ENCODE measurements around the gene RALB. TPM values are rescaled to one million over a fixed set of nuclear protein-coding genes. Genes with fewer than 3 reads are reported as not detected.

RALB gene, protein sequence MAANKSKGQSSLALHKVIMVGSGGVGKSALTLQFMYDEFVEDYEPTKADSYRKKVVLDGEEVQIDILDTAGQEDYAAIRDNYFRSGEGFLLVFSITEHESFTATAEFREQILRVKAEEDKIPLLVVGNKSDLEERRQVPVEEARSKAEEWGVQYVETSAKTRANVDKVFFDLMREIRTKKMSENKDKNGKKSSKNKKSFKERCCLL
- total RNA-seq, result 65.9 TPM
- long read RNA-seq, transcript RALB-203 (5 exons, 1,252 nt), result minor isoform, 97 of 286 reads
- long read RNA-seq, transcript RALB-201 (5 exons, 2,344 nt), result major isoform, 158 of 286 reads
- long read RNA-seq, partial matches to known transcripts, result 14 of 286 reads
- long read RNA-seq, other reads (novel, unspliced or antisense), result 14 of 286 reads

DNA sequence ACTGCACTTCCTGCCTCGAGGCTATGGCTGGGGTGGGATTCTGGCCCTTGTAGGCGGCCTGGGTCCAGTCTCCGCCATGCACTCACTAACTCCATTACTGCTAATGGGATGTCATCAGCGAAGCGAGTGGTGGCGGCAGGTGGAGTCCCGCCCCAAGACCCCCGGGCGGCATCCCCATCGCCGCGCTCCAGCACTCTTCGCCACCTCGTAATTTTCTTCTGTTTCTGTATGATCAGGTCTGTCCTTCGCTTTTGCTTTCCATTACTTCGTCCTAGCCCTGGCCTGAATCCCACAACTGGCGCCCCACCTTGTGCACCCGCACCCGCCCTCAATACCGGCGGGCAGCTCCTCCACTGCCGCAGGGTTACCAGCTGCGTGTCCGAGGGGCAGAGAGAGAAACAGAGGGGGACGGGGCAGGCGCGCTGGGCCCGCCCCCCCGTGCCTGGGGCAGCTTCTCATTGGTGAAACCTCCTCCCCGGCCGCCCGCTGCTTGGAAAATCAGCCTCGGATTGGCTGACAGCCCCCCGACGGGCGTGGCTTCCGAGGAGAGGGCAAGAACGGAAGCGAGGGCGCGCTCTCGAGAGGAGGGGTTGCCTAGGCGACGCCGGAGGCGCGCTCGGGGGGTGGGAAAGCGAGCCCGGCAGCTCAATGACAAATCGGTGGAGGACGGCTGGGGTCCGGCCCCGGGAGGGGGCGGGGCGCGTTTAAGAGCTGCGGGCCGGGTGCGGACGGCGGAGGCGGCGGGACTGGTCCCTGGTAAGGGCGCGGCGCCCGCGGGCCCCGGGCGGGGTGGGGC is at the start of gene RALB:
Gene RALB, plus strand, starts transcription at position 628 of the 796 bp plus-strand sequence. CDS start 25,813 bp downstream, outside the sequence.
- H3K27ac ChIP-seq, result peak within 1 kb of the TSS; percentile 91
- H3K4me1 ChIP-seq, result peaks cover 38% of the 10 kb centered on the region
- H3K36me3 ChIP-seq, result no peaks in the 10 kb centered on the region
- TF ChIP-seq, protein P1, sequence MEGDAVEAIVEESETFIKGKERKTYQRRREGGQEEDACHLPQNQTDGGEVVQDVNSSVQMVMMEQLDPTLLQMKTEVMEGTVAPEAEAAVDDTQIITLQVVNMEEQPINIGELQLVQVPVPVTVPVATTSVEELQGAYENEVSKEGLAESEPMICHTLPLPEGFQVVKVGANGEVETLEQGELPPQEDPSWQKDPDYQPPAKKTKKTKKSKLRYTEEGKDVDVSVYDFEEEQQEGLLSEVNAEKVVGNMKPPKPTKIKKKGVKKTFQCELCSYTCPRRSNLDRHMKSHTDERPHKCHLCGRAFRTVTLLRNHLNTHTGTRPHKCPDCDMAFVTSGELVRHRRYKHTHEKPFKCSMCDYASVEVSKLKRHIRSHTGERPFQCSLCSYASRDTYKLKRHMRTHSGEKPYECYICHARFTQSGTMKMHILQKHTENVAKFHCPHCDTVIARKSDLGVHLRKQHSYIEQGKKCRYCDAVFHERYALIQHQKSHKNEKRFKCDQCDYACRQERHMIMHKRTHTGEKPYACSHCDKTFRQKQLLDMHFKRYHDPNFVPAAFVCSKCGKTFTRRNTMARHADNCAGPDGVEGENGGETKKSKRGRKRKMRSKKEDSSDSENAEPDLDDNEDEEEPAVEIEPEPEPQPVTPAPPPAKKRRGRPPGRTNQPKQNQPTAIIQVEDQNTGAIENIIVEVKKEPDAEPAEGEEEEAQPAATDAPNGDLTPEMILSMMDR (IDR thresholded peaks at IDR 0.05), result no peak
- intact Hi-C loops (cut with DNase I), result no loop called here
- H3K27me3 ChIP-seq, result no peaks in the 10 kb centered on the region
- no peaks in the 10 kb centered on the region for H3K9me3 ChIP-seq
- H3K4me3 ChIP-seq, result peak within 1 kb of the TSS; percentile 79
- ATAC-seq (peak; percentile 95), DNase-seq (peak; percentile 100)

DNA sequence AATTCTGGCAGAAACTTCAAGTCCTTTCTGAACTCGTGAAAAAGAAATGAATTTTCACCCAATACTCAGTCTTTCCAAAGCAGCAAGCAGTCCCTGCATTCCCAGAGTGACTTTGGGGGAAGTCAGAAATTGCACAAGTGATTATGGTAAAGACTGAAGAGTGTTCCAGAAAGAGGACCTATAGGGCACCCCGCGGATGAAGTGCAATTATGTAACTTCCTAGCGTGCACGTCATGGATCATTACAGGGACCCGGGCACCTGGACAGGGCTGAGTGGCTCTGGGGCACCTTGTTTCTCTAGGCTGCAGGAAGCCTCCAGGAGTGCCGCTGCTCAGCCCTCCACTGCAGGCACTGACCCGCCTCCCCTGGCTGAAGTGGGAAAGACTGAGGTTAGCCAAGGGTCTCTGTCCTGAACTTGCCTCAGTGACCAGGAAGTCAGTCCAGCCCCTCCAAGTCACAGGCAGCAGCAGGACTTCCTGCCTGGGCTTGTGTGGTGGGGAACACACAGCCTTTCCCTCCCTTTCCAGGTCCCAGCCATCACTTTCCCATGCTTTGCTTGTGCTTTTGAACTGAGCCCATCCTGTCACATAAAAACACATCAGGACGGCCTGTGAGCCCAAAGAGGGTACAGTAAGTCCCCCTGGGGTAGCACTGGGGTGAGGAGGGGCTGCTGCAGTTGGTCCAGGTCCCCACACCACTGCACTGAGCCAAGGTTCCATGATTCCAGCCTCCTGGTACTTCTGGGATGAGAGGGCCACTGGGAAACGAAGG is 49.2 kb upstream of the RALB start:
- TF ChIP-seq, protein P1 (IDR thresholded peaks at IDR 0.05), result no peak
- H3K27ac ChIP-seq, result no peak overlapping the region
- intact Hi-C loops (cut with DNase I), result no loop called here
- no peak overlapping the region for H3K4me3 ChIP-seq
- no peaks in the 10 kb centered on the region for H3K36me3 ChIP-seq
- DNase-seq, result peak; percentile 68
- no peaks in the 10 kb centered on the region for H3K27me3 ChIP-seq
- no peaks in the 10 kb centered on the region for H3K4me1 ChIP-seq
- peak; percentile 71 for ATAC-seq
- H3K9me3 ChIP-seq, result no peaks in the 10 kb centered on the region

DNA sequence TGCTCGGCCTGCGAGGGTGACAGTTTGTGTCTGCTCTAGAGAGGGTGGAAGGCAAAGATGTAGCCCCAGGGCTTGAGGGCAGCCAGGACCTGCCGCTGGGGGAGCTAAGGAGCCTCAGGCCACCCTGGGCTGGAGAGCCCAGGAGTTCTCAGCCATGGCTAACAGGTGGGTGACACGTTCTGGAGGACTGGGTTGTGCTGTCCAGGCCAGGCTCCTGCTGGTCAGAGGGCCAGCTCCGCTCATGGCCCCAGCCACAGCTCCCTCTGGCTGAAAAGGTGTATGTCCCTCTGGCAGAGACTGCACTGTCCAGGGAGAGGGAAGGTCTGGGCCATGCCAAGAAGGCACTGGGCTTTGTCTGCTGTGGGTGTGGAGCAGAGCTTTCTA is 48.6 kb upstream of the RALB start:
- no peak for DNase-seq
- H3K4me3 ChIP-seq, result no peak overlapping the region
- TF ChIP-seq, protein P1 (IDR thresholded peaks at IDR 0.05), result no peak
- no peak overlapping the region for H3K27ac ChIP-seq
- H3K27me3 ChIP-seq, result no peaks in the 10 kb centered on the region
- intact Hi-C loops (cut with DNase I), result no loop called here
- ATAC-seq, result peak; percentile 7
- H3K9me3 ChIP-seq, result no peaks in the 10 kb centered on the region
- H3K4me1 ChIP-seq, result no peaks in the 10 kb centered on the region
- H3K36me3 ChIP-seq, result no peaks in the 10 kb centered on the region

DNA sequence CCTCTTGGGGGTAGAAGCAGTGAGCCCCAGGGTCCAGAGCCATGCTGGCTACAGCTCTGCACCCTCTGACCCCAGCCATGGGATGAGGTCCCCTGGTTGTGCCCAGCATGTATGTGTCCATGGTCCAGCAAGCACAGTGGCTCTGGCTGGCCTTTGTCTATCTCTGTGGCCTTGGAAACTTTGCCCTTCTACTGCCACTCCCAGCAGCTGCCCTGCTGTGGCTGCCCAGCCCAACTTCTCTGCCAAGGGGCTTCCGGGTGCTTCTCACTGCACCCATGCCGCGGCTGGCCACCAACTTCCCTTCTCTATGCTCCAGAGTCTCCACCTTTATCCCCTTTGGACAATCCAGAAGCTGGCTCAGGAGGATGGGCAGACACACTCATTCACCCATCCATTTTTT is 48.2 kb upstream of the RALB start:
- H3K27ac ChIP-seq, result no peak overlapping the region
- no peaks in the 10 kb centered on the region for H3K4me1 ChIP-seq
- intact Hi-C loops (cut with DNase I), result no loop called here
- H3K9me3 ChIP-seq, result no peaks in the 10 kb centered on the region
- H3K4me3 ChIP-seq, result no peak overlapping the region
- no peaks in the 10 kb centered on the region for H3K36me3 ChIP-seq
- H3K27me3 ChIP-seq, result no peaks in the 10 kb centered on the region
- DNase-seq (no peak), ATAC-seq (no peak)
- TF ChIP-seq, protein P1 (IDR thresholded peaks at IDR 0.05), result no peak

DNA sequence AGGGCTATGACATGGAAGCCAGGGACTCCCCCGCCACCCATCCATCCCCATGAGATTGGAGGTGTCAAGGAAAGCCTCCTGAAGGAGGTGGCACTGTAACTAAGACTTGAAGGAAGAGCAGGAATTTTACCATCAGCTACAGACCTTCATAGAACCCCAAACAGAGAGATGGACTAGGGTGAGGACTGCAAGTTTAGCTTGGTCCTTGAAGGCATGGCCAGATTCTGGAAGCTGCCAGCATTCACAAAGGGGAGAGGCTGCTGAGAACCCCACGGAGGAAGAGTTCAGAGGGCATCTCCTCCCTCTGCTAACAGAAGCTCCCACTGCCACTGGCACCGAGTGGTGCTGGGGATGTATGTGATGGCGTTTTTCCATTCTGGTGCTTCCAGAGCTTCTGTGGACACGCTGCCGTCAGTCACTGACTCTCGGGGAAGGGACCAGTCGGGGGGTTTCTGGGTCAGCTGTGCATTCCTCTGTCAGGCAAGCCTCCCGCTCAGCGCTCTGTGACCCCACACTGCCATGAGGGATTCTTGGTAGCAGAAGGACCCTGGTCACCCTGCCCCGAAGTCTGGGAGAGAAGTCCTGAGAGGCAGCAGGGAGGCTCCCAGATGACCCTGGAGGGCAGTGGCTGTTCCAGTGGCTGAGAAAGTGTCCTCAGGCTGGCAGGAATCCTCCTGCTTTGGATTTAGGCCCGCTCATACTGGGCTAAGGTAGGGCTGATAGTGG is 47.5 kb upstream of the RALB start:
- Histone ChIP-seq H3K27ac (no peak overlapping the region), H3K4me1 (peaks cover 2% of the 10 kb centered on the region), H3K36me3 (no peaks in the 10 kb centered on the region), H3K27me3 (no peaks in the 10 kb centered on the region), H3K4me3 (no peak overlapping the region), H3K9me3 (no peaks in the 10 kb centered on the region)
- DNase-seq (no peak), ATAC-seq (no peak)
- TF ChIP-seq, protein P1 (IDR thresholded peaks at IDR 0.05), result no peak
- intact Hi-C loops (cut with DNase I), result no loop called here

All from upper lobe of right lung (tissue), 1 donor.